Transverse colon (tissue), 4 donors: ENCODE data around the gene FAM217B. TPM values are rescaled to one million over a fixed set of nuclear protein-coding genes. Genes with fewer than 3 reads are reported as not detected.

Source experiments
- DNase-seq: peaks from one replicate; pipeline ENCODE4 v3.0.0-alpha.2; 2019
- H3K27ac ChIP-seq, 4 donors: fragments of 200-600 bp; sonication (generic); 2 replicates each; pipeline ENCODE4 v1.5.1; 2016 to 2018; ENCODE audit warnings: inconsistent platforms in 4 of 4
- H3K27me3 ChIP-seq: fragments of 200-600 bp; sonication (generic); 2 replicates; pipeline ENCODE4 v1.5.1; 2017; ENCODE audit warnings: inconsistent platforms
- H3K36me3 ChIP-seq, 4 donors: fragments of 200-600 bp; sonication (generic); 2 replicates each; pipeline ENCODE4 v1.5.1; 2017 to 2019; ENCODE audit warnings: inconsistent platforms in 4 of 4
- H3K4me1 ChIP-seq, 4 donors: fragments of 200-600 bp; sonication (generic); 2 replicates each; pipeline ENCODE4 v1.5.1; 2017 to 2020; ENCODE audit warnings: inconsistent platforms in 4 of 4
- H3K4me3 ChIP-seq, 4 donors: fragments of 200-600 bp; sonication (generic); 1 replicate in 1 of 4; 2 replicates in 3 of 4; pipeline versions ENCODE4 v1.5.1 to v1.6.1; 2017 to 2019; ENCODE audit warnings: inconsistent platforms in 4 of 4
- H3K9me3 ChIP-seq, 2 donors: fragments of 200-600 bp; sonication (generic); 2 replicates each; pipeline ENCODE4 v1.5.1; 2017 to 2019; ENCODE audit warnings: inconsistent platforms in 2 of 2
- CTCF ChIP-seq, 5 experiments: fragments of 200-600 bp in 3 of 5; fragments of 450-650 bp in 2 of 5; sonication (generic) in 3 of 5; IDR thresholded peaks; 1 replicate in 2 of 5; 2 replicates in 3 of 5; pipeline ENCODE4 v1.5.1; 2016 to 2017; ENCODE audit warnings: antibody characterized with exemption in 5 of 5, inconsistent platforms in 3 of 5, mild to moderate bottlenecking in 2 of 5, moderate library complexity in 1 of 5
- EP300 ChIP-seq: sonication (generic); formaldehyde crosslinking; IDR thresholded peaks from one replicate; pipeline ENCODE4 v1.6.1; 2017; ENCODE audit warnings: antibody characterized with exemption, low read depth
- POLR2A ChIP-seq: fragments of 450-650 bp; IDR thresholded peaks from one replicate; pipeline ENCODE4 v1.6.1; 2016; ENCODE audit warnings: antibody characterized with exemption, mild to moderate bottlenecking, moderate library complexity
- POLR2AphosphoS5 ChIP-seq, 3 donors: sonication (generic); formaldehyde crosslinking; IDR thresholded peaks; one replicate each; pipeline ENCODE4 v1.6.1; 2016; ENCODE audit warnings: antibody characterized with exemption in 3 of 3
- WGBS, 2 donors: methylation state at CpG; one replicate each; pipeline ENCODE4 v1.1.5; 2018; ENCODE audit warnings: low coverage in 1 of 2; 5-methylcytosine and 5-hydroxymethylcytosine counted together
- in situ Hi-C, 4 donors: fragments of 200-750 bp; cut with MboI; loops; one replicate each; pipeline versions ENCODE4 v1.15.0 to v1.15.1; 2017; ENCODE audit warnings: low sequenced_read_pairs in 3 of 4, low pct_ligation_motif_present in 1 of 4, low pct_unique_long_range_greater_than_20kb in 1 of 4
- intact Hi-C: fragments of 100-400 bp; cut with DNase I; formaldehyde crosslinking; loops from one replicate; pipeline ENCODE4 v1.15.1; 2023; ENCODE audit warnings: low total_unique reads
- total RNA-seq, 4 donors: library from RNA; depleted of rRNA; stranded (reverse); fragments of >200 nt; gene quantifications; one replicate each; pipeline ENCODE4 v1.1.0, GENCODE V29; 2016

FAM217B gene
- total RNA-seq, 4 donors from 2014 or later: 2.2 to 12.2 (median 6.2) TPM

GRCh38 chr20:59903621-59904020 lies 36.6 kb upstream of the FAM217B start:
- no peak overlapping the region for H3K4me3 ChIP-seq
- in situ Hi-C loops: no loop called here
- 83 to 93% methylated on average over 1 of the region's 1 CpG for WGBS, 2 donors

GRCh38 chr20:59908855-59909254 lies 31.3 kb upstream of the FAM217B start:
- Histone ChIP-seq H3K9me3 (no peaks in the 10 kb centered on the region), H3K4me3 (no peak overlapping the region), H3K27me3 (peaks cover 6% of the 10 kb centered on the region), H3K27ac (no peak overlapping the region), H3K36me3 (no peaks in the 10 kb centered on the region), H3K4me1 (no peaks in the 10 kb centered on the region)
- intact Hi-C loops: no loop called here
- 91 to 96% methylated on average over 5 of the region's 5 CpGs for WGBS, 2 donors
- in situ Hi-C loops: no loop called here
- no peak for DNase-seq
- TF ChIP-seq POLR2AphosphoS5 (IDR thresholded peaks at IDR 0.05) (no peak), CTCF (IDR thresholded peaks at IDR 0.05) (no peak), POLR2A (no peak), EP300 (no peak)

More at GRCh38 chr20:59903621-59904020, 36.6 kb upstream of the FAM217B start:
- H3K4me1 ChIP-seq: no peaks in the 10 kb centered on the region
- intact Hi-C loops: no loop called here
- no peak for DNase-seq
- no peaks in the 10 kb centered on the region for H3K9me3 ChIP-seq
- no peaks in the 10 kb centered on the region for H3K36me3 ChIP-seq
- TF ChIP-seq EP300: no peak
- H3K27ac ChIP-seq: no peak overlapping the region
- peaks cover 2% of the 10 kb centered on the region for H3K27me3 ChIP-seq

- in situ Hi-C loops (no loop called here), intact Hi-C loops (no loop called here)
- WGBS, 2 donors: 79 to 86% methylated on average over 2 of the region's 2 CpGs
- Histone ChIP-seq H3K9me3 (no peaks in the 10 kb centered on the region), H3K27me3 (peaks cover 6% of the 10 kb centered on the region), H3K36me3 (no peaks in the 10 kb centered on the region), H3K4me3 (no peak overlapping the region), H3K27ac (no peak overlapping the region), H3K4me1 (no peaks in the 10 kb centered on the region)
- TF ChIP-seq CTCF (IDR thresholded peaks at IDR 0.05) (no peak), EP300 (no peak), POLR2AphosphoS5 (IDR thresholded peaks at IDR 0.05) (no peak), POLR2A (no peak)
- no peak for DNase-seq
These were observed 29.1 kb upstream of the FAM217B start for GRCh38 chr20:59911041-59911440.

GRCh38 chr20:59912609-59913008 lies 27.6 kb upstream of the FAM217B start:
- TF ChIP-seq POLR2A (no peak), EP300 (no peak), POLR2AphosphoS5 (IDR thresholded peaks at IDR 0.05) (no peak), CTCF (IDR thresholded peaks at IDR 0.05) (no peak)
- intact Hi-C loops (no loop called here), in situ Hi-C loops (no loop called here)
- H3K27me3 ChIP-seq: peaks cover 6% of the 10 kb centered on the region
- no peaks in the 10 kb centered on the region for H3K9me3 ChIP-seq
- no peaks in the 10 kb centered on the region for H3K4me1 ChIP-seq
- no peak for DNase-seq
- no peak overlapping the region for H3K27ac ChIP-seq
- no peak overlapping the region for H3K4me3 ChIP-seq
- no peaks in the 10 kb centered on the region for H3K36me3 ChIP-seq
- 46 to 50% methylated on average over 3 to 4 of the region's 4 CpGs for WGBS, 2 donors

GRCh38 chr20:59920944-59921343 lies 19.2 kb upstream of the FAM217B start:
- Histone ChIP-seq H3K9me3 (no peaks in the 10 kb centered on the region), H3K4me3 (no peak overlapping the region), H3K36me3 (no peaks in the 10 kb centered on the region), H3K27me3 (no peaks in the 10 kb centered on the region), H3K27ac (no peak overlapping the region), H3K4me1 (peaks cover 0 to 18% (median 11%) of the 10 kb centered on the region in 4 donors)
- in situ Hi-C loops: no loop called here
- intact Hi-C loops: no loop called here
- no peak for DNase-seq
- TF ChIP-seq EP300: no peak
- TF ChIP-seq POLR2A: no peak
- TF ChIP-seq CTCF (IDR thresholded peaks at IDR 0.05): no peak
- no peak for TF ChIP-seq POLR2AphosphoS5 (IDR thresholded peaks at IDR 0.05)
